ENCODE data around the gene BRCA1. TPM values are rescaled to one million over a fixed set of nuclear protein-coding genes. Genes with fewer than 3 reads are reported as not detected.

Gene BRCA1
- polyA plus RNA-seq, 2 of the 4 experiments (the other 2 are of a cell fraction): 41.0 to 71.8 TPM

DNA sequence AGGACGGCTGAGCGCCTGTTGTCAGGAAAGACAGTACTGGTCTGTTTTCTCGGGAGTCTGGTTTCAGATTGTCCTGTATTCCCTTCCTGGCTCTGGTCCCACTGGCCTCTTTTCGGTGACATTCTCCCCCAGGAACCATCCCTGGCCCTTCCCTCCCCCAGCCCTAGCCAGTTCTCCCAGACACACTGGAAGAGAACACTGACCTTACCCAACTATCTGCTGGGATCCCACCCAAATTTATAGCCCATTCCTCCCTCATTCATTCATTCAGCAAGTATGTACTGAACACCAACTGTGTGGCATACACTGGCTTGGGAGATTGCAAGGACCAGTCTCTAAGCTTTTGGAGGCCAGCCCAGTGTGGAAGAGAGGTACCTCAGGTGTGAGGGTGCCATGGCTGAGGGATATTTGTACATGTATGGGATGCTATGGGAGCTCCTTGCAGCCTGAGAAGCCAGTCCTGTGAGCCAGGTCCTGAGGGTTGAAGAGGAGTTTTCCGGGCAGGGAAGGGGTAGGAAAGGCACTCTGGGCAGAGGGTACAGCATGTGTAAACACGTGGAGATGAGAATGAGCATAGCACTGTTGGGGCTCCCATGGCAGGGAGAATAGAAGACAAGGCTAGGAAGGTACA lies 94.9 kb downstream of the BRCA1 start:
- ChIA-PET CTCF (interaction anchor here (0.5 to 1.8 kb wide), 3 partner anchors 12 to 264 kb away, joined by 3 to 4 read pairs (median 3); no protein-coding TSS in a partner anchor), POLR2A (interaction anchor here (1.9 kb wide), 1 partner anchor 32 kb away, joined by 6 read pairs; the partner anchor contains the start of gene RPL27)
- ATAC-seq (no peak), FAIRE-seq (no peak), DNase-seq (ENCODE audit: low read depth in 1 of 2, low spot score in 1 of 2) (no peak)
- Histone ChIP-seq H3K4me3 (no peak overlapping the region), H3K9me3 (no peaks in the 10 kb centered on the region), H3K4me2 (no peak overlapping the region), H3K27ac (0 out of 6 replicates have a peak overlapping the region, but pooled peaks of 1 of the 2 experiments have one; percentile 7), H3K4me1 (peaks cover 7% of the 10 kb centered on the region; the same call in 2 of the 3 replicates)
- TF ChIP-seq, protein P1, sequence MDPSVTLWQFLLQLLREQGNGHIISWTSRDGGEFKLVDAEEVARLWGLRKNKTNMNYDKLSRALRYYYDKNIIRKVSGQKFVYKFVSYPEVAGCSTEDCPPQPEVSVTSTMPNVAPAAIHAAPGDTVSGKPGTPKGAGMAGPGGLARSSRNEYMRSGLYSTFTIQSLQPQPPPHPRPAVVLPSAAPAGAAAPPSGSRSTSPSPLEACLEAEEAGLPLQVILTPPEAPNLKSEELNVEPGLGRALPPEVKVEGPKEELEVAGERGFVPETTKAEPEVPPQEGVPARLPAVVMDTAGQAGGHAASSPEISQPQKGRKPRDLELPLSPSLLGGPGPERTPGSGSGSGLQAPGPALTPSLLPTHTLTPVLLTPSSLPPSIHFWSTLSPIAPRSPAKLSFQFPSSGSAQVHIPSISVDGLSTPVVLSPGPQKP (IDR thresholded peaks at IDR 0.05; ENCODE audit: low read depth, low read length): no peak
- TF ChIP-seq, protein P2, sequence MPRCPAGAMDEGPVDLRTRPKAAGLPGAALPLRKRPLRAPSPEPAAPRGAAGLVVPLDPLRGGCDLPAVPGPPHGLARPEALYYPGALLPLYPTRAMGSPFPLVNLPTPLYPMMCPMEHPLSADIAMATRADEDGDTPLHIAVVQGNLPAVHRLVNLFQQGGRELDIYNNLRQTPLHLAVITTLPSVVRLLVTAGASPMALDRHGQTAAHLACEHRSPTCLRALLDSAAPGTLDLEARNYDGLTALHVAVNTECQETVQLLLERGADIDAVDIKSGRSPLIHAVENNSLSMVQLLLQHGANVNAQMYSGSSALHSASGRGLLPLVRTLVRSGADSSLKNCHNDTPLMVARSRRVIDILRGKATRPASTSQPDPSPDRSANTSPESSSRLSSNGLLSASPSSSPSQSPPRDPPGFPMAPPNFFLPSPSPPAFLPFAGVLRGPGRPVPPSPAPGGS (IDR thresholded peaks at IDR 0.05): no peak
- TF ChIP-seq ZSCAN20 (CRISPR knock-in tag; IDR thresholded peaks at IDR 0.05): no peak
- TF ChIP-seq NPAS2 (CRISPR knock-in tag; IDR thresholded peaks at IDR 0.05; ENCODE audit: borderline replicate concordance): no peak
- TF ChIP-seq, protein P3, sequence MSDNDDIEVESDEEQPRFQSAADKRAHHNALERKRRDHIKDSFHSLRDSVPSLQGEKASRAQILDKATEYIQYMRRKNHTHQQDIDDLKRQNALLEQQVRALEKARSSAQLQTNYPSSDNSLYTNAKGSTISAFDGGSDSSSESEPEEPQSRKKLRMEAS (IDR thresholded peaks at IDR 0.05): no peak
- TF ChIP-seq MYC (IDR thresholded peaks at IDR 0.05; ENCODE audit: borderline replicate concordance, low read length): no peak
- TF ChIP-seq ZC3H11A (IDR thresholded peaks at IDR 0.05): no peak
- TF ChIP-seq, protein P4, sequence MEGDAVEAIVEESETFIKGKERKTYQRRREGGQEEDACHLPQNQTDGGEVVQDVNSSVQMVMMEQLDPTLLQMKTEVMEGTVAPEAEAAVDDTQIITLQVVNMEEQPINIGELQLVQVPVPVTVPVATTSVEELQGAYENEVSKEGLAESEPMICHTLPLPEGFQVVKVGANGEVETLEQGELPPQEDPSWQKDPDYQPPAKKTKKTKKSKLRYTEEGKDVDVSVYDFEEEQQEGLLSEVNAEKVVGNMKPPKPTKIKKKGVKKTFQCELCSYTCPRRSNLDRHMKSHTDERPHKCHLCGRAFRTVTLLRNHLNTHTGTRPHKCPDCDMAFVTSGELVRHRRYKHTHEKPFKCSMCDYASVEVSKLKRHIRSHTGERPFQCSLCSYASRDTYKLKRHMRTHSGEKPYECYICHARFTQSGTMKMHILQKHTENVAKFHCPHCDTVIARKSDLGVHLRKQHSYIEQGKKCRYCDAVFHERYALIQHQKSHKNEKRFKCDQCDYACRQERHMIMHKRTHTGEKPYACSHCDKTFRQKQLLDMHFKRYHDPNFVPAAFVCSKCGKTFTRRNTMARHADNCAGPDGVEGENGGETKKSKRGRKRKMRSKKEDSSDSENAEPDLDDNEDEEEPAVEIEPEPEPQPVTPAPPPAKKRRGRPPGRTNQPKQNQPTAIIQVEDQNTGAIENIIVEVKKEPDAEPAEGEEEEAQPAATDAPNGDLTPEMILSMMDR (IDR thresholded peaks at IDR 0.05): no peak
- TF ChIP-seq, protein P5, sequence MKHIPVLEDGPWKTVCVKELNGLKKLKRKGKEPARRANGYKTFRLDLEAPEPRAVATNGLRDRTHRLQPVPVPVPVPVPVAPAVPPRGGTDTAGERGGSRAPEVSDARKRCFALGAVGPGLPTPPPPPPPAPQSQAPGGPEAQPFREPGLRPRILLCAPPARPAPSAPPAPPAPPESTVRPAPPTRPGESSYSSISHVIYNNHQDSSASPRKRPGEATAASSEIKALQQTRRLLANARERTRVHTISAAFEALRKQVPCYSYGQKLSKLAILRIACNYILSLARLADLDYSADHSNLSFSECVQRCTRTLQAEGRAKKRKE (CRISPR knock-in tag; IDR thresholded peaks at IDR 0.05; ENCODE audit: low read depth): no peak
- WGBS (ENCODE audit: missing lambda C conversion rate): 74% methylated on average over 6 of the region's 6 CpGs

DNA sequence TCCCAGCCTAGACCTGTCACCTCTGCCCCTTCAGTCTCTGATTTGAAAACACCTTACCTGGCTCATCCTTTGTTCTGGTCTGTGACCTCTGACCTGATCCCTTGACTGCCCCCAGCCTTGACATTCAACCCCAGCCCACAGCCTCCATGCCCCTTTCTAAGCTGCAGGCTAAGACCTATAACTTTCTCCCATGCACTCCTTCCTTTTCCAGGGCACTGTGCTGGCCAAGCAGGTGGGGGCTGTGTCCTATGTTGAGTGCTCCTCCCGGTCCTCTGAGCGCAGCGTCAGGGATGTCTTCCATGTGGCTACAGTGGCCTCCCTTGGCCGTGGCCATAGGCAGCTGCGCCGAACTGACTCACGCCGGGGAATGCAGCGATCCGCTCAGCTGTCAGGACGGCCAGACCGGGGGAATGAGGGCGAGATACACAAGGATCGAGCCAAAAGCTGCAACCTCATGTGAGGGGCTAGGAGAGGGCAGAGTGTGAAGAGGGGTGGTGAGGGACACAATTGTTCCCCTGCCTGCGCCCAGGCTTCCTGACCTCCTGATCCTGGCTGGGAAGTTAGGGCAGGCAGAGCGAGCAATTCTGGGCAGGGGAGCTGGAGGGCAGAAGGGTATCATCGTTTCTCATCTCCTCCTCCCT lies 96.8 kb downstream of the BRCA1 start:
- ATAC-seq (no peak), DNase-seq (ENCODE audit: low read depth in 1 of 2, low spot score in 1 of 2) (no peak), FAIRE-seq (no peak)
- H3K4me2 ChIP-seq: no peak overlapping the region
- H3K9me3 ChIP-seq: no peaks in the 10 kb centered on the region
- H3K27ac ChIP-seq: no peak overlapping the region
- ChIA-PET CTCF (interaction anchor here (0.8 to 2.2 kb wide), 5 partner anchors 12 to 53 kb away, joined by 3 to 5 read pairs (median 5); no protein-coding TSS in a partner anchor), POLR2A (interaction anchor here (0.8 kb wide), 1 partner anchor 287 kb away, joined by 3 read pairs; no protein-coding TSS in a partner anchor)
- no peak for TF ChIP-seq RARB (CRISPR knock-in tag; IDR thresholded peaks at IDR 0.05)
- TF ChIP-seq, protein P4 (IDR thresholded peaks at IDR 0.05): no peak
- no peak overlapping the region for H3K4me3 ChIP-seq
- peaks cover 7% of the 10 kb centered on the region; the same call in 2 of the 3 replicates for H3K4me1 ChIP-seq
- WGBS (ENCODE audit: missing lambda C conversion rate): 89% methylated on average over 17 of the region's 17 CpGs
